Mesendoderm (in vitro differentiated cells): ENCODE measurements around the gene PTPRG.

Source experiments
- DNase-seq: peaks from one replicate; pipeline ENCODE4 v3.0.0; 2013
- H2AK5ac ChIP-seq: 2 replicates; pipeline ENCODE4 v1.6.1; 2013; ENCODE audit warnings: low read length, inconsistent platforms
- H2BK120ac ChIP-seq: 2 replicates; pipeline ENCODE4 v1.6.1; 2013; ENCODE audit warnings: low read depth, mild to moderate bottlenecking, low read length, moderate library complexity, mixed read lengths
- H2BK15ac ChIP-seq: replicated peaks from 2 replicates; pipeline ENCODE4 v1.6.1; 2013; ENCODE audit warnings: low read depth, mild to moderate bottlenecking, moderate library complexity
- H2BK5ac ChIP-seq: 2 replicates; pipeline ENCODE4 v1.6.1; 2013; ENCODE audit warnings: low read length, inconsistent platforms
- H3K18ac ChIP-seq: 2 replicates; pipeline ENCODE4 v1.6.1; 2013; ENCODE audit warnings: mild to moderate bottlenecking, low read length, mixed read lengths
- H3K23ac ChIP-seq: one replicate; pipeline ENCODE4 v1.6.1; 2013; ENCODE audit warnings: low read length
- H3K27ac ChIP-seq: 2 replicates; pipeline ENCODE4 v1.5.1; 2013; ENCODE audit warnings: low read depth, mild to moderate bottlenecking, inconsistent platforms, low read length, moderate library complexity
- H3K27me3 ChIP-seq: 2 replicates; pipeline ENCODE4 v1.6.1; 2013; ENCODE audit warnings: low read length, control low read depth, mild to moderate bottlenecking, inconsistent platforms; ENCODE audit not compliant: insufficient read depth, poor library complexity
- H3K36me3 ChIP-seq: 2 replicates; pipeline ENCODE4 v1.6.1; 2013; ENCODE audit warnings: low read length, inconsistent platforms; ENCODE audit not compliant: control insufficient read depth, insufficient read depth
- H3K4ac ChIP-seq: one replicate; pipeline ENCODE4 v1.6.1; 2013; ENCODE audit warnings: low read depth, mild to moderate bottlenecking, low read length, moderate library complexity
- H3K4me1 ChIP-seq: 2 replicates; pipeline ENCODE4 v1.6.1; 2013; ENCODE audit warnings: low read depth, low read length, inconsistent platforms; ENCODE audit not compliant: control insufficient read depth
- H3K4me2 ChIP-seq: 2 replicates; pipeline ENCODE4 v1.6.1; 2013; ENCODE audit warnings: low read length
- H3K4me3 ChIP-seq: 2 replicates; pipeline ENCODE4 v1.5.1; 2013; ENCODE audit warnings: mild to moderate bottlenecking, low read length
- H3K56ac ChIP-seq: one replicate; pipeline ENCODE4 v1.6.1; 2013; ENCODE audit warnings: low read length
- H3K79me1 ChIP-seq: 2 replicates; pipeline ENCODE4 v1.6.1; 2013; ENCODE audit warnings: low read length, inconsistent platforms
- H3K79me2 ChIP-seq: 2 replicates; pipeline ENCODE4 v1.6.1; 2013; ENCODE audit warnings: mild to moderate bottlenecking, low read length; ENCODE audit not compliant: control insufficient read depth, insufficient read depth
- H3K9ac ChIP-seq: 2 replicates; pipeline ENCODE4 v1.6.1; 2013; ENCODE audit warnings: low read length, inconsistent platforms
- H4K5ac ChIP-seq: one replicate; pipeline ENCODE4 v1.6.1; 2013; ENCODE audit warnings: low read length
- H4K8ac ChIP-seq: one replicate; pipeline ENCODE4 v1.6.1; 2013; ENCODE audit warnings: low read depth, mild to moderate bottlenecking, control low read depth, low read length, moderate library complexity
- WGBS: extraction: QIAGEN DNeasy Blood & Tissue Kit; methylation state at CpG from one replicate; pipeline ENCODE4 v1.1.7; 2013; ENCODE audit warnings: low lambda C conversion rate, missing lambda C conversion rate; ENCODE audit not compliant: insufficient coverage; ENCODE audit errors: extremely low coverage; 5-methylcytosine and 5-hydroxymethylcytosine counted together

The PTPRG gene

DNA sequence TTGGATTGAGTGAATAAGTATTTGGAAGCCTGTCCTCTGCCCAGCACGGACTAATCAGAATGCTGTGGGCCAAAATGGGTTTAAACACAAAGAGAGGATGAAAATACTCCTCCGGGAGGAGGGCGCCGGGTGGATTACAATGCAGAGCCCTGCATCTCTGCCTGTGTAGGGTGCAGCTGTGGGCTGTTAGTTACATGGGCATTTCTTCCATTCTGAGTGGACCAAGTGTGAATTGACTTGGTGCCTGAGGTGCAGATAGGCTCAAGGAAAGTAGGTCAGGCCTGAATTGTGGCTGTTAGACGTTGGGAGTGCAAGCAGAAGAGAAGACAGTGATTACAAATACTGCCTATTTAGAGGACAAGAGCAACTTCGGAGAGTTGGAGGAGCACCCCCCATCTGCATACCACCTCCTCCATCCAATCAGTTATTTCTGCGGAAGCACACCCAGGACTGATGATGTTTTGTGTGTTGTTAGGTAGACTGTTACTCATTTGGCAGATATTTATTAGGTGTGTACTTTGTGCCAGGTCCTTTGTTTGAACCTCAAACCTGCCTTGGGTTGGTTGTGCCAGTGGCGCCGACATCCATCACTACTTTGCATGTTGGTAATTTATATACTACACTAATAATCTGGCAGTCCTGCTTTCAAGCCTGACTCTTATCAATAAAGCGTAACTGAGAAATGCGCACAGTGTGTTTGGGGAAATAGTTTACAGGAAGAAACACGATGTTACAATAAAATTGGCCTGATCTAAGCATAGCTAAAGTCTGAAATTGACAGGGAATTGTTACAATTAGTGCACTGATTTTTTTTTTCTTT lies 33.0 kb downstream of the PTPRG start:
- Histone ChIP-seq H3K23ac (no peak overlapping the region), H3K27me3 (no peaks in the 10 kb centered on the region), H3K4me1 (peaks cover 16% of the 10 kb centered on the region), H3K36me3 (peaks cover 4% of the 10 kb centered on the region), H2BK15ac (no peak overlapping the region), H3K9ac (no peak overlapping the region), H3K56ac (no peak overlapping the region), H2AK5ac (no peak overlapping the region), H2BK5ac (no peak overlapping the region), H3K79me1 (peaks cover 37% of the 10 kb centered on the region), H4K5ac (no peak overlapping the region), H3K4me2 (no peak overlapping the region), H3K4me3 (no peak overlapping the region), H3K4ac (no peak overlapping the region), H3K18ac (no peak overlapping the region), H3K27ac (no peak overlapping the region), H3K79me2 (peaks cover 87% of the 10 kb centered on the region), H4K8ac (no peak overlapping the region), H2BK120ac (no peak overlapping the region)
- no CpG with 5 or more reads among the region's 12 CpGs for WGBS
- DNase-seq, result no peak

DNA sequence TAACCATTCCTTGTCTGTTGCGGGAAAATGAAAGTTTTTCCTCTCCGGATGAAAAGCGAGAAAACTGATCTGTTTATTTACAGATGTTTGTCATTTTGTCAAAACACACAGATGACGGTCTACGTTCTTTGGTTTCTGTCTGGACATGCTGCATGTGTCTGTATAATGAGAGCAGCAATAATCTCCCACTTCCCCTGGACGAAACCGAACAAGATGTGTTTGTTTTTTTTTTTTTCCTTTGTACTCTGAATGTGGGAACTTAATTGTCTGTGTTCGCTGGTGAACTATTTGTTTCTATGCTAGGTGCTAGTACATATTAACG lies 33.6 kb downstream of the PTPRG start:
- Histone ChIP-seq H3K4me1 (peaks cover 16% of the 10 kb centered on the region), H3K23ac (no peak overlapping the region), H2BK5ac (no peak overlapping the region), H3K27me3 (no peaks in the 10 kb centered on the region), H4K8ac (no peak overlapping the region), H3K4ac (no peak overlapping the region), H3K4me2 (no peak overlapping the region), H2AK5ac (no peak overlapping the region), H2BK15ac (no peak overlapping the region), H3K56ac (no peak overlapping the region), H3K36me3 (peaks cover under 1% of the 10 kb centered on the region), H3K79me2 (peaks cover 86% of the 10 kb centered on the region), H3K4me3 (no peak overlapping the region), H3K27ac (no peak overlapping the region), H3K9ac (no peak overlapping the region), H2BK120ac (no peak overlapping the region), H3K18ac (no peak overlapping the region), H4K5ac (no peak overlapping the region), H3K79me1 (peaks cover 33% of the 10 kb centered on the region)
- DNase-seq, result no peak
- no CpG with 5 or more reads among the region's 9 CpGs for WGBS

DNA sequence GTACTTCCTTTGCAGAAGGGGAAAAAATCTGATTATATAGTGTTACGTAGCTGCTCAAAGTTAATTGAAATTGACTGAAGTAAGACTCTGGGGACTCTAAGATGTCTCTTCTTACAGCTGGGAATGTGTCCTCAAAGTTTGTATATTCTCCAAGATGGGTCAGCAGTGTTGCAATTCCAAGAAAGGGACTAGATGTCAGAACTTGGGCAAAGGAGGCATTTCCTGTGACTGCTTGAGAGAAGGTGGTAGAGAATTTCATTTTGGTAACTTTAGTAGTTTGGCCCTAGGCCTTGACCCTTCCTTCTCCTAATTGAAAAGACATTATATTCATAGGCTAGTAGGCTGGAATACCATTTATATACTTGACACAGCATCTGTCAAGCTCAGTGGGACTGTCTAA lies 33.9 kb downstream of the PTPRG start:
- Histone ChIP-seq H4K5ac (no peak overlapping the region), H3K4me1 (peaks cover 16% of the 10 kb centered on the region), H3K4me3 (no peak overlapping the region), H3K4me2 (no peak overlapping the region), H3K4ac (no peak overlapping the region), H3K9ac (no peak overlapping the region), H2BK120ac (no peak overlapping the region), H3K23ac (no peak overlapping the region), H3K79me1 (peaks cover 32% of the 10 kb centered on the region), H2BK15ac (no peak overlapping the region), H2BK5ac (no peak overlapping the region), H3K36me3 (no peaks in the 10 kb centered on the region), H3K18ac (no peak overlapping the region), H4K8ac (no peak overlapping the region), H3K27me3 (no peaks in the 10 kb centered on the region), H3K27ac (no peak overlapping the region), H3K79me2 (peaks cover 86% of the 10 kb centered on the region), H3K56ac (no peak overlapping the region), H2AK5ac (no peak overlapping the region)
- DNase-seq, result no peak
- WGBS, result no CpG with 5 or more reads among the region's 1 CpG

DNA sequence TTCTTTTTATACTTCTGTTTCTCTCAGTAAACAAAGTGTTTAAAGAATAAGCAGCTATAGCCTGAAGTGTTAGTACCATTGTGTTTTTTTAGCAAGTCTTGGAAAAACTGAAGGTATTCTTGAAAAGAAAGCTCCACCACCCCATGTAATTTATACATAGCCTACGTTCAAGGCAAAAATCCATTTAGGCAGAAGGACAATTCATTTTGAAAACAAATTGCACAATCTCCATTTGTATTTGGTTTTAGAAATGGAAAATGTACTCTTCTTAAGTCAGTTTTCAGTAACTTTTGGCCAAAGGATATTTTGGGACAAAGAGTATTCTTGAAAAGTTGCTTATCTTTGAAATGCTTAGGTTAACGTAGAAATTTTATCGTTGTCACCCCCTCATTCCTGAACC lies 34.5 kb downstream of the PTPRG start:
- no peak overlapping the region for H2BK120ac ChIP-seq
- no peak overlapping the region for H3K4me3 ChIP-seq
- H3K4ac ChIP-seq, result no peak overlapping the region
- DNase-seq, result no peak
- H3K23ac ChIP-seq, result no peak overlapping the region
- H2BK15ac ChIP-seq, result no peak overlapping the region
- WGBS, result no CpG with 5 or more reads among the region's 3 CpGs
- no peak overlapping the region for H3K56ac ChIP-seq
- H3K27ac ChIP-seq, result no peak overlapping the region
- peaks cover 16% of the 10 kb centered on the region for H3K4me1 ChIP-seq
- H2AK5ac ChIP-seq, result no peak overlapping the region
- no peaks in the 10 kb centered on the region for H3K27me3 ChIP-seq
- H3K36me3 ChIP-seq, result no peaks in the 10 kb centered on the region
- H3K4me2 ChIP-seq, result no peak overlapping the region
- H2BK5ac ChIP-seq, result no peak overlapping the region
- no peak overlapping the region for H3K18ac ChIP-seq
- peaks cover 34% of the 10 kb centered on the region for H3K79me1 ChIP-seq
- no peak overlapping the region for H4K8ac ChIP-seq
- no peak overlapping the region for H4K5ac ChIP-seq
- peaks cover 88% of the 10 kb centered on the region for H3K79me2 ChIP-seq
- no peak overlapping the region for H3K9ac ChIP-seq

DNA sequence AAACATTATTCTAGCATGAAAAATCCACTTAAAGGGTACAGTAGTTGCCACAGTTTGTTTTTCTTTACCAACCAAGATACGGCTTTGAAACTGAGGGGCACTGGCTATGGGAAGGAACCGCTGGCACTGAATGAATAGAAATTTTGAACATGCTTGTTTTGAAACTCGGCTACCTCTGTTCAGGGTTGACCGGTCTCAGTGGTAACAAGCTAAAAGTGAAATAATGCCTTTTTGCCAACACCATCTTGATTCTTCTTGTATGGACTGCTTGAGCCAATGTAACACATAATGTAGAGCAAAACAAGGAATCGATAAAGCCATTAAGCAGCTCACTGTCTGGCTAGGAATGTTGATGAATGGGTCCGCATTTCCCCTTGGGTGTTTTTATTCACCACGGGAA lies 36.5 kb downstream of the PTPRG start:
- Histone ChIP-seq H3K56ac (no peak overlapping the region), H3K36me3 (no peaks in the 10 kb centered on the region), H3K4ac (no peak overlapping the region), H3K23ac (no peak overlapping the region), H2BK120ac (no peak overlapping the region), H3K27me3 (no peaks in the 10 kb centered on the region), H3K79me2 (peaks cover 89% of the 10 kb centered on the region), H3K4me1 (peaks cover 6% of the 10 kb centered on the region), H3K79me1 (peaks cover 28% of the 10 kb centered on the region), H3K27ac (no peak overlapping the region), H4K8ac (no peak overlapping the region), H3K4me3 (no peak overlapping the region), H2AK5ac (no peak overlapping the region), H4K5ac (no peak overlapping the region), H3K18ac (no peak overlapping the region), H2BK15ac (no peak overlapping the region), H3K9ac (no peak overlapping the region), H3K4me2 (no peak overlapping the region), H2BK5ac (no peak overlapping the region)
- no CpG with 5 or more reads among the region's 7 CpGs for WGBS
- no peak for DNase-seq

DNA sequence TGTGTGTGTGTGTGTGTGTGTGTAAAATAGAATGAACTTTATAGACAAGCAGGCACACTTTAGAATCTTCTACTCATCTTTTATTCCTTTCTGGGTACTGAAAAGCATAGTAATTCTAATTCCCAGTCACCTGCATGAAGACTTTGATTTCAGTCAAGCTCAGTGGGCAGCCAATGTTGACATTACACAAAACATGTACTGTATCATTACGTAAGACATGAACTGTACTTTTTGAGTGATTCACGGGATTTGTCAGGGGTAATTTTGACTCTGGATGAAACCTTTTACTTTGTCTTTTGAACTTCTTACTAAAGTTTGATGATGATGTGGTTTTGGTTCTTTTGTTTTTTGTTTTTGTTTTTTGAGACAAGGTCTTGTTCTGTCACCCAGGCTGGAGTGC lies 38.8 kb downstream of the PTPRG start:
- Histone ChIP-seq H2AK5ac (no peak overlapping the region), H3K4me1 (peaks cover 3% of the 10 kb centered on the region), H3K23ac (no peak overlapping the region), H2BK15ac (no peak overlapping the region), H2BK120ac (no peak overlapping the region), H3K27me3 (no peaks in the 10 kb centered on the region), H3K79me2 (peaks cover 89% of the 10 kb centered on the region), H3K18ac (no peak overlapping the region), H3K79me1 (peaks cover 34% of the 10 kb centered on the region), H3K27ac (no peak overlapping the region), H3K9ac (no peak overlapping the region), H3K4ac (no peak overlapping the region), H3K36me3 (no peaks in the 10 kb centered on the region), H4K8ac (no peak overlapping the region), H3K56ac (no peak overlapping the region), H3K4me3 (no peak overlapping the region), H3K4me2 (no peak overlapping the region), H4K5ac (no peak overlapping the region), H2BK5ac (no peak overlapping the region)
- DNase-seq, result no peak
- WGBS, result no CpG with 5 or more reads among the region's 2 CpGs
